Endothelial cell of hepatic sinusoid (primary cell): ENCODE data around the gene C20orf202.

Experiments
- in situ Hi-C: cut with HindIII; loops from 2 replicates; pipeline ENCODE4 v1.10.0; 2017; ENCODE audit warnings: low sequenced_read_pairs

C20orf202 gene

GRCh38 chr20:1202762-1203504 is at the start of gene C20orf202:
Gene C20orf202 (plus strand): TSS chr20:1203454. CDS start chr20:1203586, 132 bp downstream.
- in situ Hi-C loops, result no loop called here

- in situ Hi-C loops, result no loop called here
These were observed 49.0 kb upstream of the C20orf202 start for GRCh38 chr20:1154226-1154625.

GRCh38 chr20:1154691-1155090 is 48.6 kb upstream of the C20orf202 start:
- in situ Hi-C loops, result no loop called here

DNA sequence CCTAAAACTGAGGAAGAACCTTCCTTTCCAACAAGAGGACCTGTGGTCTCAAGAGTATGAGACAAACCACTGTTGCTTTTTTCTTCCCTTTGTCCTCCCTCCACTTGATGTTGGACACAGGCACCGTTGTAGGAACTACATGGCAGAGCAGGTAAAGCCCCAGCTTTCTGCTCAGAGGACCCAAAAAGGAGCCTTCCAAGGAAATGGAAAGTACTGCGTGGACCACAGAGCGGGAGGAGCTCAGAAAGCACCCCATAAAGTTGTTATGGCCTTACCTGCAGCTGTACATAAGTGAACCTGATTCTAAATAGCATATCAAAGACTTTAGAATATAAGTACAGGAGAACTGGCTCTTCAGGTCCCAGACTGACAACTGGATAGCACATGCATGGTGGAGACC is 47.9 kb upstream of the C20orf202 start:
- in situ Hi-C loops, result no loop called here

GRCh38 chr20:1160496-1160895 is 42.8 kb upstream of the C20orf202 start:
- in situ Hi-C loops, result no loop called here

- in situ Hi-C loops, result no loop called here
These were observed 42.3 kb upstream of the C20orf202 start for GRCh38 chr20:1160991-1161390.

GRCh38 chr20:1163105-1163504 is 40.1 kb upstream of the C20orf202 start:
- in situ Hi-C loops, result no loop called here

DNA sequence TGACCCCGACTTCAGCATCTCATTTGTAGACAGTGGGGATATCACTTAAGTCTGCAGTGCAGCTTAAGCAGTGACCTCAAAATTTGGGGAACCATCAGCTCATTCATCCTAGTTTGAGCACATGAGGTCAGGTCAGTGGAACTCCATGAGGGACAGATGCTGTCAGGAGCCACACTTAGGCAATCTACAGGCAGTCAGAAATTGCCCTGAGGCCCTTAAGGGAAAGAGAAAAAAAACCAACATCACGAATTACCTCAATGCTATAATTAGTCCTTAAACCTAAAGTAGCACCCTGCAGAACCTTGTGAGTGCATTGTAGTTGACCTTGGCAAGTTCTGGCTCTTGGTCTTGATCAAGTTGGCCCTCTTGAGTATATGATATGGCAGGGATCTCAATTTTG is 39.6 kb upstream of the C20orf202 start:
- in situ Hi-C loops, result no loop called here

DNA sequence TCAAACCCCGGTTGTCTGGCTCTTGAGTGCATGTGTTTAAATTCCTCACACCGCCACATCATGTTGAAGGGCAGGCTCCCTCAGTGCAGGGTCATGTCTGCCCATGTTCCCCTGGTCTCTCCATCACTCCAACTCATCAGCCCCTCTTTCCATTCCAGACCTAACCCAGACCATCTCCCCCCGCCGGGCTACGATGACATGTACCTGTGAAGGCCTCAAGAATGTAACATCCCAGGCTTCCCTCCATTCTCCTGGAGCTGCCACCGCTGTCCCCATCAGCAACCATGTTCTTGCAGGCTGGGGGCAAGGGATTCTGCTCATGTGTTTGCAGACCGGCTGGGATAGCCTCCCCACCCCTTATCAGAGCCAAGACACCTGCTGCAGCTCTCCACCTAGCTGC is 38.4 kb upstream of the C20orf202 start:
- in situ Hi-C loops, result no loop called here

DNA sequence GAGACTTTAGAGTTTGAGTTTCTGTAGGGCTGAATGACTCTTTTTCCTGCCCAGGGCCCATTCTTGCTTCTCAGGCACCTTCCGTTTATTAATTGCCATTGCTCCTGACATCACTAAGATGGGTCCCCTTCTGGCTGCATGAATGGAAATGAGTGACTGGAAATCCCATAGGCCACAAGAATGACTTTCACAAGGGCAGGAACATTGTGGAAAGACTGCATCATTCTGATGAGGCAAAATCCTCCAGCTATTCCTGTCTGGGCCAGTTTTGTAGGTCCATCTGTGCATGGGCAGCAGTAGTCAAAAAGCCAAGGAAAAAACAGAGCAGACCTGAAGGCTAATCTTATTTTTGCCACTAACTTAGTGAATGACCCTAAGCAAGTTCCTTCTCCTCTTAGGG is 37.7 kb upstream of the C20orf202 start:
- in situ Hi-C loops, result no loop called here

DNA sequence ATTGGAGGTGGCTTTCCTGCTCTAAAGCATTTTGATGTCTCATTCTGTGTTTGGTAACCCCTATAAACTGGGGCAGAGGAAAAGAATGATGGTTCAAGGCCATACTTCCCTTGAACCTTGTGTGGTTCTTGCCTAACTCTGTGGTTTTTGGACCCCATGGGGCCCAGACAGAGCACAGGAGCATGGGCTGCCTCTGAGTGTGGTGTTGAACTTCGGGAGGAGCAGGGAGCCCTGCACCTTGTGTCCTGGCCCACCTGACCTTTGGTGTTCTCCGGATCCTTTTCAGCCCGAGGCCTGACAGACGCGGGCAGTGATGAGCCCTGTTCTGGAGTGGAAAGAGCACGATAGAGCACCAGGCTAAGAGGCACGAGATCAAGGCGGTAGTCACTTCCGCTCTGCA is 37.3 kb upstream of the C20orf202 start:
- in situ Hi-C loops, result no loop called here

DNA sequence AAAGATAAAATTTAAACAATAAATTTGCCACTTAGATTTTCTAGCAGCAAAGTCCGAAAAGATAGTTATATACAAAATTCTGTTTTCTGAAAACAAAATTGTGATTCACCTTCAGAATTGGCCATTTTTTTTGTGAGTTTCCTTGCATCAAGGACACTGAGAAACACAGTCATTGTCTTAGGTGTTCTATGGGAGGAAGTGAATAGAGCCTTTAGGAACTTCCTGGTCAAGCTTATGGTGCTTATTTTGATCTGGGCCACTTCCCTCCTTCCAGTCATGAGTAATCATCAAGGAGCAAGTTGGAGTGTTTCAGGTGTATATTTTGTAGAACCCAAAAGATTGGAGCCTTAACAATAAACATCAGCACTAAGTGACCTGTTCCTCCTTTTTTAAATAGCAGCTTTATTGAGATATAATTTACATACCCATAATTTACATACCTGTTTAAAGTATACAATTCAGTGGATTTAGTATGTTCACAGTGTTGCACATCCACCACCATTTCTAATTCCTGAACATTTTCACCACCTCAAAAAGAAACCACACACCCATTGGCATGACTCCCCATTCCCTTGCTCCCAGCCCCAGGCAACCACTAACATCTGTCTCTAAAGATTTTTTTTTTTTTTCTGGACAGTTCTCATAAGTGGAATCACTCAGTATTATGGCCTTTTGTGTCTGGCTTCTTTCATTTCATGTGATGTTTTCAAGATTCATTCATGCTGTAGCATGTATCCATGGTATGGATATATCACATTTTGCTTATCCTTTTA is 36.1 kb upstream of the C20orf202 start:
- in situ Hi-C loops, result no loop called here

DNA sequence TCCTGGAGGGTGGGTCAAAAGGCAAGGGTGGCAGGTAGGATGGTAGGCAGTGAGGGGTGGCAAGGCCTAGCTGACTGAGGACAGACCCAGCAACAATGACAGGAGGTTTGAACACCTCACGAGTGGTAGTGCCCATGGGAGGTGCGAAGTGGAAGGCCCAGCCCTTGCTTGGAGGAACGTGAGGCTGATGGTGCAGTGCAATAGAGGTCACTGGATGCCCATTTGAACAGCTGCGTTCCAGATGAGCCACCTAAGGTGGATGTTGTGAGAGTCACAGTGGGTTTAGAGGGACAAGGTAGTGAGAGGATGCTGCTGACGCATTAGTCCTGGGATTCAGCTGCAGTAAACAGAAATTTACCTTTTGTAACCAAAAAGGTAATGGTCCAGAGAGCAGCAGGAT is 34.0 kb upstream of the C20orf202 start:
- in situ Hi-C loops, result no loop called here

DNA sequence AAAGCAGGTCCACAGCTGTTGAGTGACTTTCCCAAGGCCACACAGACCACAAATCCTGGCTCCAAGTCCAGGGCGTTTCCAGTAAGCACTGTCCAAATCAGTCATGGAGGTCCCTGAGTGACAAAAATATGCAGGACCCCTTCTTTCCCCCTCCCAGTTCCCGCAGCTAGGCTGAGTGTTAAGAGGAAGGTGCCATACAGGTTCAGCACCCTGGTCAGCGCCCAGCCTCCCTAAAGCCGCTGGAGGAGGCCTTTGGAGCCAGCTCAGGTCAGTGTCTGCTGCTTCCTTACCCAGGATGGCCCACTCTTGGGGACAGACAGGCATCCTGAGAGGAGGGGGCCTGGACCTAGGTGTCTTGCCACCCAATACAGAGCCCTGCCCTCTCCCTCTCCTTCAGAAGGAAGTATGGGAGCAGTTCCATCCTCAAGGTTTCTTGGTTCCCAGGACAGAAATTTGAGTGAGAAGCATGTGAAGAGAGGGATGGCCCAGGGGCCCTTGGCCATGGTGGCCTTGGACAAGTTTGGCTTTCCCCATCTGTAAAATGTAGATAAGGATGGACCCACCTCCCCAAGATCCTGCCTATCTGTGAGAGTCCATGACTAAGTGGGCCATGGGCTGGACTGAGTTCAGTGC is 31.7 kb upstream of the C20orf202 start:
- in situ Hi-C loops, result no loop called here

DNA sequence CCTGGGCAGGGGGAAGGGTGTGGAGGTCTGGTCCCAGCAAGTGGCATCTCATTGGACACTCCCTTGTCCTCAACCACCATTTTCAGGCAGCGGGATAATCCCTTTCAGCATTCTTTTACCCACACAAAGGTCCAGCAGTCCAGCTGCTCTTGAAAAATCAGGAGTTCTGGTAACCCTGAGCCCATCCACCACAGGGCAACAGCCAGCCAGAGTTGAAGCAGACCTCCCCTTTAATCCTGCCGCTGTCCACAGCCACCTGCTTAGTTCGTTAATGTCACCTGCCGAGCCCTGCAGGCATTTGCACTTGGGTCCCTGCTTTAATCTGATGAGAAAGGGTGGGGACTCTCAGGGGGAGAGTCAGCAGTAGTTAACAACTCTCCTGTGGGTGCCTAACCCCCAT is 29.6 kb upstream of the C20orf202 start:
- in situ Hi-C loops, result no loop called here

- in situ Hi-C loops, result no loop called here
These were observed 28.5 kb upstream of the C20orf202 start for GRCh38 chr20:1174787-1175186.

DNA sequence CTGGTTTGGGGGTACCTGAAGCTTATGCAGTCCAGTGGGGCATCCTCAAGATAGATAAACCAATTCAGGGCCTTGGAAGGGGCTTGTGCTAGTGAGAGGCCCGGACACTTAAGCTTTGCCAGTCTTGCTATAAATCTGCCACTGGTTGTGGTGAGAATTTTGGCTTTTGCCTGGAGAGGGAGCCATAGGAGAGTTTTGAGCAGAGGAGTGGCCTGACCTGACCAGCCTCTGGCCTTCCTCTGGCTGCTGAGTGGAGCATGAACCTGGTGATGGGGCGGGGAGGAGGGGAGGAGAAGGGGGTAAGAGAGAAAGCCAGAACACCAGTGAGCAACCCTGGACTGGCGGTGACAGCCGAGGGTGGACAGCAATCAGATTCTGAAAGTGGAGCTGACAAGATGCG is 25.6 kb upstream of the C20orf202 start:
- in situ Hi-C loops, result no loop called here

- in situ Hi-C loops, result no loop called here
These were observed 25.2 kb upstream of the C20orf202 start for GRCh38 chr20:1178103-1178502.

DNA sequence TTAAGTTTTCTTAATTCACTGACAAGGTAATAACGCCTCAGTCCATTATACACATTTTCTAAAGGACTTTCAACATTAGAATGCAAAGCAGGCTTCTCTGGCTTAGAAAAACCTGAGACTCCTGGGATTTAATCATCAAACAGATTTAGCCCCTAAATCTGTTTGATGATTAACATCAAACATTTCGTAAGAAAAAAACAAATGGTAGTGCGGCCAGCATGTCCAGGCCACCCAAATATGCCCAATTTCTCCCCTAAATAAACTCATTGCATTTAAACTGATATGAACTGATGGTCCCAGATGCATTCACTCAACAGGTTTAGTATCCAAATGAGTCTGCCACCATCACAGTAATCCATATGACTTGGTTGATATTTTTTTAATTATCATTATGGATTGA is 24.6 kb upstream of the C20orf202 start:
- in situ Hi-C loops, result no loop called here

GRCh38 chr20:1180949-1181348 is 22.3 kb upstream of the C20orf202 start:
- in situ Hi-C loops, result no loop called here

GRCh38 chr20:1182106-1182505 is 21.1 kb upstream of the C20orf202 start:
- in situ Hi-C loops, result no loop called here

- in situ Hi-C loops, result no loop called here
These were observed 20.1 kb upstream of the C20orf202 start for GRCh38 chr20:1183153-1183552.
